Measurements from ENCODE around the gene NSG1.

Gene NSG1

GRCh38 chr4:4396628-4397440 is 9.9 kb downstream of the NSG1 start:
- DNase-seq = no peak

- no peak for DNase-seq
Measured at GRCh38 chr4:4397441-4397819, 10.5 kb downstream of the NSG1 start.

- DNase-seq = no peak
Measured at GRCh38 chr4:4398430-4398829, 11.5 kb downstream of the NSG1 start.

GRCh38 chr4:4401036-4401435 is 14.1 kb downstream of the NSG1 start:
- DNase-seq = no peak

GRCh38 chr4:4402966-4403365 is 16.1 kb downstream of the NSG1 start:
- DNase-seq = no peak

GRCh38 chr4:4405358-4405962 is 18.6 kb downstream of the NSG1 start:
- no peak for DNase-seq

GRCh38 chr4:4406455-4407298 is 19.8 kb downstream of the NSG1 start:
- DNase-seq = no peak

- DNase-seq = no peak
Measured at GRCh38 chr4:4407299-4408131, 20.6 kb downstream of the NSG1 start.

- DNase-seq = no peak
Measured at GRCh38 chr4:4408132-4408523, 21.2 kb downstream of the NSG1 start.

- no peak for DNase-seq
Measured at GRCh38 chr4:4408576-4409335, 21.9 kb downstream of the NSG1 start.

- no peak for DNase-seq
Measured at GRCh38 chr4:4409416-4410115, 22.7 kb downstream of the NSG1 start.

GRCh38 chr4:4410271-4410670 is 23.4 kb downstream of the NSG1 start:
- no peak for DNase-seq

- DNase-seq = no peak
Measured at GRCh38 chr4:4411906-4412305, 25.0 kb downstream of the NSG1 start.

GRCh38 chr4:4412641-4413372 is 25.9 kb downstream of the NSG1 start:
- no peak for DNase-seq

GRCh38 chr4:4413373-4413725 is 26.4 kb downstream of the NSG1 start:
- DNase-seq = no peak

- no peak for DNase-seq
Measured at GRCh38 chr4:4413806-4414205, 26.9 kb downstream of the NSG1 start.

- no peak for DNase-seq
Measured at GRCh38 chr4:4415107-4415805, 28.4 kb downstream of the NSG1 start.

GRCh38 chr4:4415806-4416805 is 29.2 kb downstream of the NSG1 start:
- DNase-seq = no peak

- no peak for DNase-seq
Measured at GRCh38 chr4:4416981-4417380, 30.1 kb downstream of the NSG1 start.

All from amniotic stem cell (primary cell).